BE2C (cell line): ENCODE results near the gene MEIS1.

Experiments used
- DNase-seq: peaks from one replicate; pipeline ENCODE4 v3.0.0-alpha.2; 2020
- H3K27me3 ChIP-seq: fragments of 250-450 bp; sonication (Bioruptor Pico); 2 replicates; pipeline ENCODE4 v1.5.1; 2020; ENCODE audit warnings: mild to moderate bottlenecking
- H3K36me3 ChIP-seq: fragments of 250-450 bp; sonication (Bioruptor Pico); 2 replicates; pipeline ENCODE4 v1.5.1; 2020; ENCODE audit warnings: mild to moderate bottlenecking
- H3K4me1 ChIP-seq: fragments of 250-450 bp; sonication (Bioruptor Pico); 2 replicates; pipeline ENCODE4 v1.5.1; 2020
- H3K4me3 ChIP-seq: 2 replicates; pipeline ENCODE4 v1.5.1; 2011; ENCODE audit warnings: low read depth, low read length
- H3K9me3 ChIP-seq: fragments of 250-450 bp; sonication (Bioruptor Pico); 2 replicates; pipeline ENCODE4 v1.5.1; 2020
- CTCF ChIP-seq: IDR thresholded peaks from 2 replicates; pipeline ENCODE4 v1.5.1; 2012; ENCODE audit warnings: mild to moderate bottlenecking, low read depth, low read length

MEIS1 gene

GRCh38 chr2:66452917-66453316, 18.0 kb downstream of the MEIS1 start:
- Histone ChIP-seq H3K27me3 (no peaks in the 10 kb centered on the region), H3K4me3 (no peak overlapping the region), H3K9me3 (no peaks in the 10 kb centered on the region), H3K36me3 (no peaks in the 10 kb centered on the region), H3K4me1 (no peaks in the 10 kb centered on the region)
- TF ChIP-seq CTCF, result no peak
- no peak for DNase-seq

- Histone ChIP-seq H3K4me1 (no peaks in the 10 kb centered on the region), H3K36me3 (no peaks in the 10 kb centered on the region), H3K4me3 (no peak overlapping the region), H3K27me3 (no peaks in the 10 kb centered on the region), H3K9me3 (no peaks in the 10 kb centered on the region)
- DNase-seq, result no peak
- TF ChIP-seq CTCF, result no peak
Observed at GRCh38 chr2:66455490-66455889, 20.6 kb downstream of the MEIS1 start.

GRCh38 chr2:66456183-66457041, 21.5 kb downstream of the MEIS1 start:
- TF ChIP-seq CTCF, result no peak
- no peaks in the 10 kb centered on the region for H3K9me3 ChIP-seq
- DNase-seq, result no peak
- H3K4me3 ChIP-seq, result no peak overlapping the region
- H3K4me1 ChIP-seq, result no peaks in the 10 kb centered on the region
- H3K27me3 ChIP-seq, result no peaks in the 10 kb centered on the region
- no peaks in the 10 kb centered on the region for H3K36me3 ChIP-seq

GRCh38 chr2:66457545-66457944, 22.6 kb downstream of the MEIS1 start:
- no peak for TF ChIP-seq CTCF
- Histone ChIP-seq H3K4me3 (no peak overlapping the region), H3K36me3 (no peaks in the 10 kb centered on the region), H3K27me3 (no peaks in the 10 kb centered on the region), H3K4me1 (no peaks in the 10 kb centered on the region), H3K9me3 (no peaks in the 10 kb centered on the region)
- no peak for DNase-seq

GRCh38 chr2:66460031-66460430, 25.1 kb downstream of the MEIS1 start:
- no peaks in the 10 kb centered on the region for H3K9me3 ChIP-seq
- H3K36me3 ChIP-seq, result peaks cover 4% of the 10 kb centered on the region; the same call in 1 of the 2 replicates
- no peak for DNase-seq
- H3K4me1 ChIP-seq, result no peaks in the 10 kb centered on the region
- no peak for TF ChIP-seq CTCF
- H3K27me3 ChIP-seq, result no peaks in the 10 kb centered on the region
- no peak overlapping the region for H3K4me3 ChIP-seq

GRCh38 chr2:66461001-66461663, 26.2 kb downstream of the MEIS1 start:
- no peak for DNase-seq
- TF ChIP-seq CTCF, result no peak
- no peaks in the 10 kb centered on the region for H3K9me3 ChIP-seq
- H3K27me3 ChIP-seq, result no peaks in the 10 kb centered on the region
- no peak overlapping the region for H3K4me3 ChIP-seq
- no peaks in the 10 kb centered on the region for H3K4me1 ChIP-seq
- peaks cover 4% of the 10 kb centered on the region; the same call in 1 of the 2 replicates for H3K36me3 ChIP-seq
